SU-DHL-6 (cell line): ENCODE data around the gene SENP7.

Source experiments
- H2AFZ ChIP-seq: fragments of 200-600 bp; sonication (generic); 2 replicates; pipeline ENCODE4 v1.6.1; 2014; ENCODE audit warnings: low read depth, mild to moderate bottlenecking, moderate library complexity, mixed read lengths, antibody characterized with exemption, low read length; ENCODE audit not compliant: severe bottlenecking
- H3F3A ChIP-seq: fragments of 200-600 bp; shearing (Covaris generic); 2 replicates; pipeline ENCODE4 v1.6.0; 2016; ENCODE audit warnings: antibody characterized with exemption, mild to moderate bottlenecking; ENCODE audit not compliant: insufficient read depth
- H3K27ac ChIP-seq: fragments of 200-600 bp; sonication (generic); 2 replicates; pipeline ENCODE4 v1.5.1; 2016; ENCODE audit warnings: low read depth, mild to moderate bottlenecking, low read length, moderate library complexity, mixed read lengths
- H3K27me3 ChIP-seq: fragments of 200-600 bp; sonication (generic), shearing (Covaris generic); 2 replicates; pipeline ENCODE4 v1.6.0; 2014; ENCODE audit warnings: mild to moderate bottlenecking, low read length
- H3K36me3 ChIP-seq: fragments of 200-600 bp; sonication (generic); 2 replicates; pipeline ENCODE4 v1.6.1; 2014; ENCODE audit warnings: mild to moderate bottlenecking, low read length, mixed read lengths
- H3K4me2 ChIP-seq: fragments of 300-600, 200-600 bp; shearing (Covaris generic), sonication (generic); 2 replicates; pipeline ENCODE4 v1.6.0; 2014; ENCODE audit warnings: low read length, low read depth, mild to moderate bottlenecking; ENCODE audit not compliant: poor library complexity, severe bottlenecking
- H3K4me3 ChIP-seq: fragments of 200-600 bp; sonication (generic); 2 replicates; pipeline ENCODE4 v1.5.1; 2014; ENCODE audit warnings: antibody characterized with exemption, low read length, mild to moderate bottlenecking, mixed read lengths; ENCODE audit not compliant: insufficient read depth, poor library complexity, severe bottlenecking
- H3K79me2 ChIP-seq: fragments of 200-600 bp; sonication (generic); 2 replicates; pipeline ENCODE4 v1.6.1; 2014; ENCODE audit warnings: mild to moderate bottlenecking, low read length, moderate library complexity; ENCODE audit not compliant: insufficient read depth
- H3K9ac ChIP-seq: fragments of 200-600 bp; sonication (generic); 2 replicates; pipeline ENCODE4 v1.7.0; 2014; ENCODE audit warnings: mild to moderate bottlenecking, low read length
- H3K9me2 ChIP-seq: fragments of 200-600 bp; sonication (generic); replicated peaks from 2 replicates; pipeline ENCODE4 v1.6.1; 2014; ENCODE audit warnings: low read length; ENCODE audit not compliant: insufficient read depth
- H3K9me3 ChIP-seq: fragments of 200-600 bp; sonication (generic); 2 replicates; pipeline ENCODE4 v1.6.1; 2014; ENCODE audit warnings: low read length, mixed read lengths; ENCODE audit not compliant: insufficient read depth
- H4K20me1 ChIP-seq: fragments of 200-600 bp; sonication (generic); 2 replicates; pipeline ENCODE4 v1.6.1; 2014; ENCODE audit warnings: low read depth, mild to moderate bottlenecking, antibody characterized with exemption, low read length, moderate library complexity, mixed read lengths
- EZH2phosphoT487 ChIP-seq: fragments of 200-600 bp; sonication (generic), shearing (Covaris generic); conservative IDR thresholded peaks from 2 replicates; pipeline ENCODE4 v1.6.1; 2018; ENCODE audit warnings: mild to moderate bottlenecking, antibody characterized with exemption, low read length, moderate library complexity, mixed read lengths
- TF ChIP-seq, protein P1 (sequence below): fragments of 200-600 bp; sonication (generic); IDR thresholded peaks from one replicate; pipeline ENCODE4 v1.5.1; 2017; ENCODE audit warnings: antibody characterized with exemption, mild to moderate bottlenecking, low read length, moderate library complexity; ENCODE audit not compliant: insufficient read depth, poor library complexity, severe bottlenecking

SENP7 gene

GRCh38 chr3:101533603-101533968 is 20.6 kb upstream of the SENP7 start:
- no peak overlapping the region for H2AFZ ChIP-seq
- H3K9ac ChIP-seq = no peak overlapping the region
- no peaks in the 10 kb centered on the region for H3F3A ChIP-seq
- TF ChIP-seq, protein P1, sequence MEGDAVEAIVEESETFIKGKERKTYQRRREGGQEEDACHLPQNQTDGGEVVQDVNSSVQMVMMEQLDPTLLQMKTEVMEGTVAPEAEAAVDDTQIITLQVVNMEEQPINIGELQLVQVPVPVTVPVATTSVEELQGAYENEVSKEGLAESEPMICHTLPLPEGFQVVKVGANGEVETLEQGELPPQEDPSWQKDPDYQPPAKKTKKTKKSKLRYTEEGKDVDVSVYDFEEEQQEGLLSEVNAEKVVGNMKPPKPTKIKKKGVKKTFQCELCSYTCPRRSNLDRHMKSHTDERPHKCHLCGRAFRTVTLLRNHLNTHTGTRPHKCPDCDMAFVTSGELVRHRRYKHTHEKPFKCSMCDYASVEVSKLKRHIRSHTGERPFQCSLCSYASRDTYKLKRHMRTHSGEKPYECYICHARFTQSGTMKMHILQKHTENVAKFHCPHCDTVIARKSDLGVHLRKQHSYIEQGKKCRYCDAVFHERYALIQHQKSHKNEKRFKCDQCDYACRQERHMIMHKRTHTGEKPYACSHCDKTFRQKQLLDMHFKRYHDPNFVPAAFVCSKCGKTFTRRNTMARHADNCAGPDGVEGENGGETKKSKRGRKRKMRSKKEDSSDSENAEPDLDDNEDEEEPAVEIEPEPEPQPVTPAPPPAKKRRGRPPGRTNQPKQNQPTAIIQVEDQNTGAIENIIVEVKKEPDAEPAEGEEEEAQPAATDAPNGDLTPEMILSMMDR = no peak
- TF ChIP-seq EZH2phosphoT487 = no peak
- H3K36me3 ChIP-seq = no peaks in the 10 kb centered on the region
- H3K4me2 ChIP-seq = no peak overlapping the region
- no peaks in the 10 kb centered on the region for H3K9me2 ChIP-seq
- H3K79me2 ChIP-seq = no peaks in the 10 kb centered on the region
- H3K9me3 ChIP-seq = no peaks in the 10 kb centered on the region
- no peaks in the 10 kb centered on the region for H4K20me1 ChIP-seq
- H3K4me3 ChIP-seq = no peak overlapping the region
- no peaks in the 10 kb centered on the region for H3K27me3 ChIP-seq
- no peak overlapping the region for H3K27ac ChIP-seq

DNA sequence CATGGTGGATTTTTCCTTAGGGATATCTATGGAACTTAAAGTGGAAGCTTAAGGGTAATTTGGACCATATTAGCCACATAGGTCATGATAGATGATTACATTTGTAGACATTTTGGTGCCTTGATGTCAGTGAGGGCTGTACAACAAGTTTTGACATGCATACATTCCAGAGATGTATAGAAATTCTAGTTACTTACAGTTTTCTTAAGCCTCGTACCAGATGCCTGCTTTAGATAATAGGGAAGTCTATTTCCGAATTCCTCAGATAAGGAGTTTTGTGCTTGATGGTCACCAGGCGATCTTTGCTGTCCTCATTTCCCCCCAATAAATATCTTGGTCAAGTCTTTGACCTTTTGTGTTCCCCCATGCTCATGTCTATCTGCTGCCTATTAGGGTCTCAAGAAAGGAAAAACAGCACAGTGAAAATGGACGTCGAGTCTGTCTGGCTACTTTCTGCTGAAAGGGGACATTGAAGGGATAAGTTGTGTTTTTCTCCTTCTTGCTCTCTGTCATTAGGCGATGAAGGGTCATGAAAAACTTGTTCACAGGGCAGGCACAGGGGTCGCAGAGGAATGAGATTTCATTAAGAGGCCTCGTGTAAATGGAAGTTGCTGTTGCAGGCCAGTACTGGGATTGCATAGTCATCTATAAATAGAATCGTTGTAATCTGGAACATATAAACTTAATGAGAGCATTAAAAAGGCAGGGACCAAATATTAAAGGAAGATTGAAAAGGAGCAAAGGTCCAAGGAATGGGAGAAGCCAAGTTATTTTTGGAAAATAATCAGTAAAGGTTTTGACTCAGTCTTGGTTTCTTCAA is 20.0 kb upstream of the SENP7 start:
- Histone ChIP-seq H3K9me2 (no peaks in the 10 kb centered on the region), H3K36me3 (no peaks in the 10 kb centered on the region), H3K9me3 (no peaks in the 10 kb centered on the region), H3K9ac (no peak overlapping the region), H3K4me2 (no peak overlapping the region), H4K20me1 (no peaks in the 10 kb centered on the region), H3K27me3 (no peaks in the 10 kb centered on the region), H3K27ac (no peak overlapping the region), H3K79me2 (no peaks in the 10 kb centered on the region), H2AFZ (no peak overlapping the region), H3F3A (no peaks in the 10 kb centered on the region), H3K4me3 (no peak overlapping the region)
- TF ChIP-seq, protein P1 = no peak
- no peak for TF ChIP-seq EZH2phosphoT487

DNA sequence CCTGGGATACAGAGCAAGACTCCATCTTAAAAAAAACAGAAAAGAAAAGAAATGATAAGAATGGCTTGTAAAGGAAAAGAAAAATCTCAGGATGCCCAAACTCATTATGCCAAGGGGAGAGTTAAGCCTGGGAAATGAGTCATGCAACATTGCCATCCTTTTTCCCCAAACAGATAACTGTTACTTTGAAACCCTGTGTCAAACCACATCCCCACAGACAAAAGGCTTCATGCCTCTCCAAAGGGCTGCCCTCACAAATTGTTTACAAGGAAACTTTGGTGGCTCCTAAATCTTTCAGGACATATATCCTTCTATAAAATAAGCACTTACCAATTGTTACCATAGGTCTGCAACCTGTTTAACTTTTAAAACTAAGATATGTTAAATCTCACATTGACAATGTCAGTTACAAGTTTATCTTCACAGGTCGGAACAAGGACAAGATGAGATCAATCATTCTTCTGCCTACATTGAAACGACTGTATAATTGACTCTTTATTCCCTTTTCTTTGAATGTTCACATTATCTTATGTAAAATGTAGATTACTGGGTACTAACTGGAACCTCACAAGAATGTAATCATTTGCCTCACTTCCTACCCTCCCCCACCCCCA is 18.6 kb upstream of the SENP7 start:
- Histone ChIP-seq H3F3A (no peaks in the 10 kb centered on the region), H3K27me3 (no peaks in the 10 kb centered on the region), H3K9me2 (no peaks in the 10 kb centered on the region), H4K20me1 (no peaks in the 10 kb centered on the region), H3K79me2 (no peaks in the 10 kb centered on the region), H3K4me3 (no peak overlapping the region), H2AFZ (no peak overlapping the region), H3K9me3 (no peaks in the 10 kb centered on the region), H3K4me2 (no peak overlapping the region), H3K27ac (no peak overlapping the region), H3K9ac (no peak overlapping the region), H3K36me3 (no peaks in the 10 kb centered on the region)
- TF ChIP-seq, protein P1 = no peak
- no peak for TF ChIP-seq EZH2phosphoT487
